Astrocyte of the cerebellum (primary cell): ENCODE data around the gene AGBL4.

Experiments
- DNase-seq: peaks from one replicate; pipeline ENCODE4 v3.0.0-alpha.2; 2011; ENCODE audit warnings: low read depth
- H3K4me3 ChIP-seq: 2 replicates; pipeline ENCODE4 v1.5.1; 2011; ENCODE audit warnings: mild to moderate bottlenecking, low read depth, low read length, moderate library complexity
- CTCF ChIP-seq: IDR thresholded peaks from 2 replicates; pipeline ENCODE4 v1.5.1; 2012; ENCODE audit warnings: low read length, low read depth, moderate library complexity, mild to moderate bottlenecking; ENCODE audit errors: missing control alignments
- in situ Hi-C: cut with HindIII; loops from 2 replicates; pipeline ENCODE4 v1.10.0; 2017; ENCODE audit warnings: low sequenced_read_pairs

Gene AGBL4

GRCh38 chr1:48611841-48612240 lies 1411.9 kb downstream of the AGBL4 start:
- H3K4me3 ChIP-seq: no peak overlapping the region
- in situ Hi-C loops: no loop called here
- no peak for TF ChIP-seq CTCF
- no peak for DNase-seq

GRCh38 chr1:48610628-48611542 lies 1412.9 kb downstream of the AGBL4 start:
- in situ Hi-C loops: no loop called here
- no peak overlapping the region for H3K4me3 ChIP-seq
- no peak for DNase-seq
- no peak for TF ChIP-seq CTCF

- TF ChIP-seq CTCF: no peak
- in situ Hi-C loops: loop anchor here (5.0 kb wide), 1 partner anchor 47 kb away; no protein-coding TSS in a partner anchor
- no peak for DNase-seq
- H3K4me3 ChIP-seq: no peak overlapping the region
These were observed 1414.9 kb downstream of the AGBL4 start for GRCh38 chr1:48608882-48609281.

GRCh38 chr1:48603222-48603621 lies 1420.5 kb downstream of the AGBL4 start:
- no peak for DNase-seq
- no peak overlapping the region for H3K4me3 ChIP-seq
- no peak for TF ChIP-seq CTCF
- in situ Hi-C loops: no loop called here

- no peak for DNase-seq
These were observed 1421.4 kb downstream of the AGBL4 start for GRCh38 chr1:48602349-48602748.

GRCh38 chr1:48600182-48600581 lies 1423.6 kb downstream of the AGBL4 start:
- no peak overlapping the region for H3K4me3 ChIP-seq
- TF ChIP-seq CTCF: no peak
- DNase-seq: no peak
- in situ Hi-C loops: no loop called here

More at GRCh38 chr1:48602349-48602748, 1421.4 kb downstream of the AGBL4 start:
- in situ Hi-C loops: no loop called here
- no peak for TF ChIP-seq CTCF
- no peak overlapping the region for H3K4me3 ChIP-seq
